HPDE6-E6E7 (cell line): ENCODE data around the gene PNKD.
A peak's percentile ranks its signal among the peaks of the same experiment; 100 is the strongest.

Experiments
- DNase-seq: peaks from one replicate; pipeline ENCODE4 v3.0.0; 2011; ENCODE audit warnings: missing footprints; ENCODE audit errors: extremely low spot score

Gene PNKD

DNA sequence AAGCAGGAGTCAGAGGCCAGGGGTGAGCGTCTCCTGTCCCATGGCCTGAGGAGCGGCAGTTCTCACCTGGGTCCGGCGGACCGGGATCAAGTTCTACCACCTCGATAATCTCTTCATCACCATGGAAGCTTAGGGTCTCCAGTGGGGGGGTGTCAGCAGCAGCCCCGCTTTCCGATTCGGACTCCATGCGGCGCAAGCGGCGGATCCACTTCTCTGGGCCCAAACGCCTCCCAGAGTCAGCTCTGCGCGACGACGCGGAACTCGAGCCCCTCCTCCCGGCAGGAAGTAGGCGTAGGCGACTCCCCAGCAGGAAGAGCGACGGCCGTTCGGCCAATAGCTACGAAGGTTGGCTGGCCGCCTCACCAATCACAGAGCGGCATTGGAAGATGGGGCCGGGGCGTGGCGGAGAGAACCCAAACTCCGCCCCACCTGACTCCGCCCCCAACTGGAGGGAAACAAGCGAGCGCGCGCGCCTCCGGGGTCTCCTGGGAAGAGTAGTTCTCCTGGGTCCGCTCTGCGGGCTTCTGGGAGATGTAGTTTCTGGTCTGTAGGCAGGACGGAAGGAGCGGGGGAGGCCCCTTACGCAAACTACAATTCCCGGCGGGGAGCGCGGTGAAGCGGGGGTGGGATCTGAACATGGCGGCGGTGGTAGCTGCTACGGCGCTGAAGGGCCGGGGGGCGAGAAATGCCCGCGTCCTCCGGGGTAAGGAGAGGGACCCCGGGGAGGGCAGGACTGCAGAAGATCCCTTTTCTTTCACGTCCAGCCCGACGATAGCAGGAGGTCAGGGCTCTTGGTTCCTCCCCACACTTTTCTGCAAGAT lies at the start of gene PNKD, which contains the start of gene AAMP:
PNKD (plus strand) TSS at position 620 of the 821 bp plus-strand sequence; CDS start at position 637, 17 bp downstream.
AAMP (minus strand) TSS at position 238 of the 821 bp plus-strand sequence; CDS start at position 187, 51 bp downstream.
- peak; percentile 98 for DNase-seq

DNA sequence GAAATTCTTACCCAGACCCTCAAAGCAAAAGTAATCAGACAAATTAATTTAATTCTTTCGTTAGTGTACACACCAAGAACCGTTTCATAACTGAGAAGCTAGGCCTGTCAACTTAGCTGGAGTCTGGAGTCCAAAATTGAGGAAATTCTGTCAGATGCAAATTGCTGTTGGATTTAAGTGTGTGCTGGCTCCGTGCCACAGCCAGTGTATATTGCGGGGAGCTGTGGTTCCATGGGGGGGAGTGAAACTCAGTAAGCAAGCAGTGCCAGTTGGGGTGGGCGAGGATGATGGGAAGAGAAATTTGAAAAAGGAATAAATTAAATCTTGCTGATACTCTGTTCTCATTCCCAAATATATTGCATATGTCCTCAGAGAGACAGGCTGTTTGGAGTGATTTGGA lies 49.3 kb upstream of the PNKD start:
- DNase-seq = no peak

DNA sequence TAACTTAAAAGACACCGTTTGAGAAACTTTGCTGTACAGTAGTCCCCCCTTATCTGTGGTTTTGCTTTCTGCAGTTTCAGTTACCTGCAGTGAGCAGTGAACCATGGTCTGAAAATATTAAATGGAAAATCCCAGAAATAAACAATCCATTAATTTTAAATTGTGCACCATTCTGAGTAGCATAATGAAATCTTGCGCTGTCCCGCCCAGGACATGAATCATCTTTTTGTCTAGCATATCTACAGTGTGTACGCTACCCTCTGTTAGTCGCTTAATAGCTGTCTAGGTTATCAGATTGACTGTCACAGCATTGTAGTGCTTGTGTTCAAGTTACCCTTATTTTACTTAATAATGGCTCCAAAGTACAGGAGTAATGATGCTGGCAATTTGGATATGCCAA lies 47.3 kb upstream of the PNKD start:
- DNase-seq = no peak

GRCh38 chr2:218224186-218224585 lies 46.1 kb upstream of the PNKD start:
- DNase-seq = no peak

- no peak for DNase-seq
Measured at GRCh38 chr2:218226903-218227302, 43.4 kb upstream of the PNKD start.

DNA sequence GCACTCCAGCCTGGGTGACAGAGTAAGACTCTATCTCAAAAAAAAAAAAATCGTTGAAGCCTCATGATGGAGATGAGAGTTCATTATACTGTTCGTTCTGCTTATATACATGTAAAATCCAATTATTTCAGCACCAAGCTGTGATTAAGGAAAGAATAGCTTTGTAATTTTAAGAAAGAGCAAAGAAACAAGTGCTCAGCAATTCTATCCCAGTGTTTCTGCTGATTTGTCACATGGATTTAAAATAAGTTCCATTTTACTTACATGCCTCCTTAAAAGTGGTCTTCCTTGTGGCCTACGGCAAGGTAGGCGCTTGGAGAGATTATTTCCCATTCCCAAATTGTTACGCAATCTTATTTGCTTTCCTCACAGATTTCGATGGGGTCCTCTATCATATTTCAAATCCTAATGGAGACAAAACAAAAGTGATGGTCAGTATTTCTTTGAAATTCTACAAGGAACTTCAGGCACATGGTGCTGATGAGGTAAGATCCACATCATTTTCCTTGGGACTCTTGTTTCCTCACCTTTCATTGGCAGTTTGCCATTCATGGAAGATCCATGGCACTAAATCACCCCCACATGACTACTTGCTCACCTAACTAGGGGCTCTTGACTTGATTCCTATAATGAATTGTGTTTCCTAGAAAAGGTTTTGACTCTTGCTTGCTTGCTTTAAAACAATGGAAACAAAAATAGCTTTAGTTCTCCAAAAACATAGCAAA lies 41.8 kb upstream of the PNKD start:
- peak; percentile 36 for DNase-seq

DNA sequence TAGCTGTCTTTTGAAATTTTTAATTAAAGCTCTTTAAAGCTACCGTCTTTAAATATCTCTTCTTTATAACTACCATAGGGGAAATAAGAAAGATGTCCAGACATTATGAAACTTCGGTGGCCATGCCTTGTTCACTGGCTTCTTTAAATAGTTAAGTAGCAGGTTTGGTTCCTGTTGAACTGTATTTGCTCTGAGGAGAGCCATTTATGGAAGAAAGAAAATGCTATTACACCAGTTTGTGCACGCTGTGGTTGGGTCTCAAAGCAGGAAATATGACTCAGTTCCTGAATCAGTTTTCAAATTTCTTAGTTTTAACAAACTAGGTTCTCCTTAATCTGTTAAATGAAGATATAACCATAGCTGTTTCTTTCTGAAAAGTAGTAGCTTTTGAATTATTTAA lies 41.1 kb upstream of the PNKD start:
- peak; percentile 71 for DNase-seq

GRCh38 chr2:218229851-218230250 lies 40.5 kb upstream of the PNKD start:
- DNase-seq = no peak

DNA sequence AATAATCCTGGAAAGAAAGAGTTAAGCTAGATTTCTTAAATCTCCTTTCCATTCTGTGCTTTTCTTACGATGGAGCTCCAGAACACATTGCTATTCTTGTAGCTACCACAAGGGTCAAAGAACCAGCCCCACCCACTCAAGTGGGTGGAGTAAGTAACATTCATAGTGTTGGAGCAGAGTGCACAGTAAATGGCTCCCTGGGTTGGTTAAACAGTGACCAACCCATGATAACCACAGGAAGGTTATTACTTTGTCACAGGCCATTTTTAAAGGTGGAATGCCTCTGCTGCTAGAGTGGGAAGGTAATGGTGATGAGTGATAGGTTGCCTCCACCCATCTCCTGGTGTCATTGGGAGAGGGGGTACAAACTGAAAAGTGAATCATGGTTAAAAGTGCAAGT lies 39.4 kb upstream of the PNKD start:
- DNase-seq = no peak

DNA sequence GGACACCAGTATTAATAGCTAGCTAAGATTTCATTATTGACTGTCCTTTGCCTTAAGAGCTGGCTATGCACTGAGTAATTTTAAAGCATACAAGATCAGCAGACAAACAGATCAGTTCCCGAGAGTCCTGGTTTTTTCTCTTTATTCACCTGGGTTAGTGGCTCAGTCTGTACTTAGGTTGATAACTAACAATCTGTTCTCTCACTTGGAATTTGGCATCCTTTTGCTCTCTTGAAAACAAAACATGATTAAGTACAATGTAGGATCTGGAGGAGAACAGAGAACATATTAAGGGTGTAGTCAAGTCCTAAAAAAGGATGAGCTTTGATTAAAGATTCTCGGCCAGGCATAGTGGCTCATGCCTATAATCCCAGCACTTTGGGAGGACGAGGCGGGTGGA lies 36.8 kb upstream of the PNKD start:
- no peak for DNase-seq

GRCh38 chr2:218234521-218234920 lies 35.8 kb upstream of the PNKD start:
- no peak for DNase-seq

DNA sequence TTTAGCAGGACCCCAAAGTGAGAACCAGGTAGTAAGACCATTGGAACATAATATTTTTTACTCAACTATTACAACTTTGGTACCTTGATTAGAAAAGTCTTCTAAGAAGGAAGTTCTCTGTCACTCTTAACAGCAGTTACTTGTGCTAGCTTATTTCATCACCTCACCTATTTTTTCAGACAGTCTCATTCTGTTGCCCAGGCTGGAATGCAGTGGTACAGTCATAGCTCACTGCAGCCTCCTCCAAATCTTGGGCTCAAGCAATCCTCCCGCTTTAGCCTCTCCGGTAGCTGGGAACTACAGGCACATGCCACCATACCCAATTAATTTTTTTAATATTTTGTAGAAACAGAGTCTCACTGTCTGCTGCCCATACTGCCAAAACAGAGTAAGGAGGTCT lies 35.3 kb upstream of the PNKD start:
- DNase-seq = no peak

GRCh38 chr2:218236829-218237228 lies 33.5 kb upstream of the PNKD start:
- no peak for DNase-seq

DNA sequence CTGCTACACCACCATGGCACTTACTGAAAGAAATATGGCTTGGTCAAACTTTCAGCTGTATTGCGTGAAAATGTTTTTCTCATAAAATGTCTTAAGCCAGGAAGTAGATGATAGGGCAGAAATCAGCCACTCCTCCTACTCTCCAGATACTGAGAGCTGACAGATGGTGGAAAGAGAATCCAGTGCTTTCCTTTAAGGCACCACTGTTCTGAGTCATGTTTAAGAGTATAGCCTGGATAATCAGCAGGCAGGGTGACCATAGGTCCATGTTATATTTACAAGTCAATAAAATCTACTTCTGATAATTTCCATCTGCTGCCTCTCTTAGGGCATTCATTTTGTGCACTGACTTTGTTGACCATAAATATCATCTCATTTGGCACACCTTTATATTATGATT lies 31.4 kb upstream of the PNKD start:
- no peak for DNase-seq

- DNase-seq = no peak
Measured at GRCh38 chr2:218244204-218244603, 26.1 kb upstream of the PNKD start.

DNA sequence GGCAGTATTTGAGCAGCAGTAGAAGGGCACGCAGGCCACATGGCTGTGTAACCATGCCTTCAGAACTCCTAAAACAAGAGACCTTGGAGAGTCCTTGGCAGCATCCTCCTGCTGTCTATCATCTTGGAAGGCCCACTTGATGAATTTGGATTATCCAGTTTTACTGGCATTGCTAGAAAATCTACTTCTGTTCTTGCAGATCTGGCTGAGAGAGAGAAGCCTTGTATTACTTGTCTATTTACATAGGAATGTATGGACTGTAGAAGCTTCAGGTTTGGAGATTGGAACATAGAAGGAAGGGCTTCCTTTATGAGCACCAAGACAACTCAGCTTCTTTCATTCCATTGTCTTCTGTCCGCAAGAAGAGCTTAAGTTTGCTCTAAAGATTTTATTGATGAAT lies 25.7 kb upstream of the PNKD start:
- DNase-seq = no peak

DNA sequence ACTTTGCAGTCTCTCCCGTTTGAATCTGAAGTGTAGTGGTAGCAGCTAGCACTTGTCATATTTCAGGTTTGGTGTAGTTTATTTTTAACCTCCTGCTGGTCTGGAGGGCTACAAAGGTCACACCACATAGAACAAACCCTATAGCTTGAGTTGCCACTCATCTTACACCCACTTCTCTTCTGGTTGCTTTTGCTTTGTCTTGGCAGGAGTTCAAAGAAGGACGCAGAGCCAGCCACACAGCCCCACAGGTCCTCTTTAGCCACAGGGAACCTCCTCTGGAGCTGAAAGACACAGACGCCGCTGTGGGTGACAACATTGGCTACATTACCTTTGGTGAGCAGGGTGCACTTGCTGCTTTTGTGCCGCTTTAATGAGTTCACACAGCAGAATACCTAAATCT lies 25.1 kb upstream of the PNKD start:
- no peak for DNase-seq

DNA sequence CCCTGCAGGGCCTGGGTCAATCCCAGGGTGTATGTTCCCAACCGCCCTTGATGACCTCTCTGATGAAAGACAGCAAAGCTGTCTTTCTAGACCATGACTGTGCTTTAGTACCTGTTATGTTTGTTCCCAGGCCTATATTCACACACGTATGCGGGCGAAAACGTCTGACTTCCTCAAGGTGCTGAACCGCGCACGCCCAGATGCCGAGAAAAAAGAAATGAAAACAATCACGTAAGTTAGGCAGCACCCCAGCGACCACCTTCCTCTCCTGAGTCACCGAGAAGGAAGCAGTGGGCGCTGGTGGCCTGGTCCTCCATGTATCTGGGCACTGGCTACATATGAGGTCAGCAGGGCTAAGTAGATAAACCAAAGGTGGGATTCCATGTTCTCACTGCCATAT lies 20.6 kb upstream of the PNKD start:
- no peak for DNase-seq

DNA sequence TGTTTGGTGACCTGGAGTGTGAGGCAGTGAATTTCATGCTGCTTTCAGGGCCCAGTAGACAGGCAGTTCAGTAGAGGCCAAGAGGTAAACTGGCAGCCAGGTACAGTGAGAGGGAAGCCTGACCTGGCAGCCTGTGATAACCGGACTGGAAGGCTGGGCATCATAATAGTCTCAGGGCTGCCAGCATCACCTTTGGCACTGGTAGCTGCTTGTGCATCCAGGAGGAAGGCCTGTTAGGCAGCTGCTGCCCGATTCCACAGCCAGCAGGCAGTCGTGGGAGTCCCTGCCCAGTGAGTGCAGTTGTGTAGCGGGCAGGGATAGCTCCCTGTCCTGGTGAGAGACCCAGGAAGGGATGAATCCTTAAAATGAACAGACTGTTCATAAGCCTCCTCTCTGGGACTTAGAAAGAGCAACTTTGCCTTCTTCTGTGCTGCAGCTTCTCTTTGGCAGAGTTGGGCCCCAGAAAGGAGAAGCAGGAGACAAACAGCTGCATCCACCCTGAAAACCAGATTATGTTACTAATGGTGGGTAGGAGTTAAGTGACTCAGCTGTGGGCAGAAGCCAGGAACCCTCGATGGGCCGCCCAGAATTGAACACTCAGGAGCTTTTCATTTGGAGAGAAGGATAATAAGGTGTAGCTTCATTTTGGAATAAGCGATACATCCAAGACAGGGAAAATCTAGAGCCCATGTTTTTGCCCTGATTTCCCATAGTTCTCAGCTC lies 17.6 kb upstream of the PNKD start:
- no peak for DNase-seq

DNA sequence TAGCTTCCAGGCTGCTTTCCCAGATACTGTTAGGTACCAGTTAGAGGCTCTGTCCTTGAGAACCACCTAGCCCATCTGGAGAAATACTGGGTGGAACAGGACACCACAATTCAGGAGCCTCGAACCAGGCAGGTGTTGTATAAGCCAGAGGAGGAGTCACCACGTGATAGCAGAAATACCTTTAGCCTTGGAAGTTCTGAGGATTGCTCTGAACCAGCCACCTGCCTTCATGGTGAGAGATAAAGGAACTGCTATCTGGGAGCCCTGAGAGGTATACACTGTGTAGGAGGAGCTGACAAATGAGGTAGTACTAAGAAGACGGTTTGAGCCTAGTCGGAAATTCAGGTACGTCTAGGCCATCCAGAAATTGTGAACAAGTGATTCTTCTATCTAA lies 17.1 kb upstream of the PNKD start:
- no peak for DNase-seq

- DNase-seq = no peak
Measured at GRCh38 chr2:218255446-218255845, 14.9 kb upstream of the PNKD start.

DNA sequence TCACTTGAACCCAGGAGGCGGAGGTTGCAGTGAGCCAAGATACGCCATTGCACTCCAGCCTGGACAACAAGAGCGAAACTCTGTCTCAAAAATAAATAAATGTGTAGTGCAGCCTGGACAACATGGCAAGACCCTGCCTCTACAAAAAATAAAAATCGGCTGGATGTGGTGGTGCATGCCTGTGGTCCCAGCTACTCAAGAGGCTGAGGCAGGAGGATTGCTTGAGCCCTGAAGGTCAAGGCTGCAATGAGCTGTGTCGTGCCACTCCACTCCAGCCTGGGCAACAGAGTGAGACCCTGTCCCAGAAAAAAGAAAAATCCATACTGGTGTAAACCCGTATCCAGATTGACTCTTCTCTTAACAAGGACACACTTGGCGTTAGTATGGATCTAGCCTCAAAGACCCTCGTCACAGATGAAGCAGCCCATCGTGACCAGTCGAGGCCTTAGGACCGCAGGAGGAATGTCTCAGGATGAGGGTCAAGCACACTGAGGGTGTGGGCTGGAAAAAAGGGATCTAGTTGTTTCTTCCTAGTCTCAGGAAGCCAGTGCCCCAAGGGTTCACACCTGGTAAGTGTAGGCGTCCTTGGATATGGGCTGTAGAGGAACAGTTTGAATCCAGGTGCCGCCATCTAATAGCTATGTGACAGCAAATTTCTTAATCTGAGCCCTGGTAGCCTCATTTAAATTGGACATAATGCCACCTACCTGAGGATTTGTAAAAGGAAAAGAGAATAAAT lies 13.5 kb upstream of the PNKD start:
- no peak for DNase-seq
